GM19455 (cell line): ENCODE data around the gene WDR27.
"Not testable (repeated sequence)": the region's sequence is repeated elsewhere in the genome, so short reads cannot be mapped to it uniquely, and the experiment has no call there.

Experiments
- ATAC-seq: cut with Tn5 transposase; IDR thresholded peaks from one replicate; pipeline ENCODE4 v1.9.1; 2021; ENCODE audit not compliant: unreplicated experiment

WDR27 gene

GRCh38 chr6:169491482-169491881 is 210.3 kb downstream of the WDR27 start:
- no peak for ATAC-seq

GRCh38 chr6:169490830-169491229 is 211.0 kb downstream of the WDR27 start:
- no peak for ATAC-seq

GRCh38 chr6:169490246-169490641 is 211.6 kb downstream of the WDR27 start:
- no peak for ATAC-seq

- ATAC-seq, result no peak
Observed at GRCh38 chr6:169489563-169490245, 212.1 kb downstream of the WDR27 start.

GRCh38 chr6:169487579-169488436 is 214.0 kb downstream of the WDR27 start:
- ATAC-seq, result no peak

- no peak for ATAC-seq
Observed at GRCh38 chr6:169479783-169480495, 221.9 kb downstream of the WDR27 start.

- ATAC-seq, result no peak
Observed at GRCh38 chr6:169474362-169474761, 227.5 kb downstream of the WDR27 start.

GRCh38 chr6:169473663-169474062 is 228.2 kb downstream of the WDR27 start:
- peak; percentile 89 for ATAC-seq

GRCh38 chr6:169472786-169473416 is 228.9 kb downstream of the WDR27 start:
- no peak for ATAC-seq

- ATAC-seq, result no peak
Observed at GRCh38 chr6:169470790-169471189, 231.0 kb downstream of the WDR27 start.

- no peak for ATAC-seq
Observed at GRCh38 chr6:169469028-169469427, 232.8 kb downstream of the WDR27 start.

GRCh38 chr6:169467755-169468154 is 234.1 kb downstream of the WDR27 start:
- not testable (repeated sequence) for ATAC-seq

- not testable (repeated sequence) for ATAC-seq
Observed at GRCh38 chr6:169466256-169466655, 235.6 kb downstream of the WDR27 start.

- no peak for ATAC-seq
Observed at GRCh38 chr6:169457762-169458161, 244.1 kb downstream of the WDR27 start.

- no peak for ATAC-seq
Observed at GRCh38 chr6:169456840-169457239, 245.0 kb downstream of the WDR27 start.

GRCh38 chr6:169455470-169455869 is 246.4 kb downstream of the WDR27 start:
- ATAC-seq, result no peak

GRCh38 chr6:169454872-169455204 is 247.0 kb downstream of the WDR27 start:
- ATAC-seq, result no peak

- no peak for ATAC-seq
Observed at GRCh38 chr6:169454204-169454871, 247.5 kb downstream of the WDR27 start.

GRCh38 chr6:169452869-169453620 is 248.8 kb downstream of the WDR27 start:
- ATAC-seq, result no peak
